Endothelial cell of umbilical vein (primary cell): Measurements from ENCODE around the gene DNAJC24. TPM values are rescaled to one million over a fixed set of nuclear protein-coding genes. Genes with fewer than 3 reads are reported as not detected.

Experiments used
- BruUV-seq: library from RNA; stranded (reverse); fragments of 400-500 nt; replicated peaks from 2 replicates; lab custom pipeline; 2021; lab: Mats Ljungman, UMichigan
- CTCF ChIA-PET: fragments of 300-600, 350-600 bp; sonication (Branson Sonifier 250); formaldehyde crosslinking; loops from one replicate; lab custom pipeline; 2021; ENCODE audit warnings: antibody characterized with exemption, inconsistent platforms; lab: Charles Lee
- POLR2A ChIA-PET: fragments of 300-600, 350-600 bp; sonication (Branson Sonifier 250); formaldehyde crosslinking; loops from one replicate; lab custom pipeline; 2021; ENCODE audit warnings: antibody characterized with exemption, inconsistent platforms; lab: Charles Lee
- DNase-seq: peaks from one replicate; pipeline ENCODE4 v3.0.0-alpha.2; 2011; ENCODE audit warnings: low read depth, low spot score
- FAIRE-seq: peaks from 2 replicates; lab custom pipeline; 2011; peaks lifted over from hg19 to GRCh38; lab: Jason Lieb, UNC
- H2AFZ ChIP-seq: 2 replicates; pipeline ENCODE4 v1.6.0; 2012; ENCODE audit warnings: low read depth, low read length, control low read depth, inconsistent platforms
- H3K27ac ChIP-seq: 2 replicates; pipeline ENCODE4 v1.5.1; 2011; ENCODE audit warnings: low read depth, mild to moderate bottlenecking, control low read depth, low read length, moderate library complexity; ENCODE audit not compliant: insufficient read depth
- H3K27me3 ChIP-seq, 2 experiments: 2 replicates each; pipeline versions ENCODE4 v1.6.0 to v1.6.1; 2011; ENCODE audit warnings: low read length in 2 of 2, mixed read lengths in 1 of 2; ENCODE audit not compliant: control insufficient read depth in 2 of 2, insufficient read depth in 2 of 2
- H3K36me3 ChIP-seq, 2 experiments: 2 replicates in 1 of 2; 3 replicates in 1 of 2; pipeline ENCODE4 v1.5.1; 2011; ENCODE audit warnings: low read length in 2 of 2, mild to moderate bottlenecking in 1 of 2, moderate library complexity in 1 of 2; ENCODE audit not compliant: control insufficient read depth in 2 of 2, insufficient read depth in 2 of 2; ENCODE audit errors: extremely low read depth in 1 of 2
- H3K4me1 ChIP-seq: 3 replicates; pipeline ENCODE4 v1.5.1; 2011; ENCODE audit warnings: mild to moderate bottlenecking, low read length; ENCODE audit not compliant: control insufficient read depth, insufficient read depth; ENCODE audit errors: extremely low read depth
- H3K4me2 ChIP-seq: 2 replicates; pipeline ENCODE4 v1.6.1; 2011; ENCODE audit warnings: low read length, control low read depth, mixed read lengths; ENCODE audit not compliant: insufficient read depth
- H3K4me3 ChIP-seq, 3 experiments: fragments of 200-600 bp in 1 of 3; sonication (generic), shearing (Covaris generic) in 1 of 3; replicated peaks in 1 of 3; 2 replicates each; pipeline ENCODE4 v1.5.1; 2011 to 2016; ENCODE audit warnings: control low read depth in 3 of 3, low read length in 3 of 3, mild to moderate bottlenecking in 2 of 3, inconsistent platforms in 1 of 3, low read depth in 1 of 3, moderate library complexity in 1 of 3; ENCODE audit not compliant: insufficient read depth in 1 of 3
- H3K79me2 ChIP-seq: 2 replicates; pipeline ENCODE4 v1.6.0; 2012; ENCODE audit warnings: low read length, inconsistent platforms; ENCODE audit not compliant: control insufficient read depth, insufficient read depth
- H3K9ac ChIP-seq: replicated peaks from 2 replicates; pipeline ENCODE3; 2011; ENCODE audit warnings: low read length, control low read depth; ENCODE audit not compliant: insufficient read depth; ENCODE audit errors: extremely low read depth
- H3K9me1 ChIP-seq: replicated peaks from 3 replicates; pipeline ENCODE4 v1.6.0; 2011; ENCODE audit warnings: mild to moderate bottlenecking, low read length; ENCODE audit not compliant: control insufficient read depth, insufficient read depth; ENCODE audit errors: extremely low read depth
- H3K9me3 ChIP-seq: replicated peaks from 2 replicates; pipeline ENCODE4 v1.5.1; 2012; ENCODE audit warnings: low read length, inconsistent platforms; ENCODE audit not compliant: control insufficient read depth, insufficient read depth
- H4K20me1 ChIP-seq: replicated peaks from 2 replicates; pipeline ENCODE3; 2011; ENCODE audit warnings: mild to moderate bottlenecking, low read length; ENCODE audit not compliant: control insufficient read depth, insufficient read depth; ENCODE audit errors: extremely low read depth
- CTCF ChIP-seq, 2 donors: IDR thresholded peaks; 1 replicate in 1 of 2; 2 replicates in 1 of 2; pipeline ENCODE4 v1.5.1; 2011; ENCODE audit warnings: low read length in 2 of 2, mild to moderate bottlenecking in 2 of 2, moderate library complexity in 2 of 2, control low read depth in 1 of 2, inconsistent platforms in 1 of 2, low read depth in 1 of 2; ENCODE audit not compliant: insufficient read depth in 1 of 2; ENCODE audit errors: extremely low read depth in 1 of 2
- EZH2 ChIP-seq: IDR thresholded peaks from 2 replicates; pipeline ENCODE4 v1.6.1; 2012; ENCODE audit warnings: borderline replicate concordance, low read depth, mild to moderate bottlenecking, moderate library complexity, low read length, inconsistent platforms; ENCODE audit not compliant: severe bottlenecking
- FOS ChIP-seq: IDR thresholded peaks from 2 replicates; pipeline ENCODE4 v1.6.1; 2011; ENCODE audit warnings: mild to moderate bottlenecking, low read length, moderate library complexity, borderline replicate concordance; ENCODE audit not compliant: insufficient read depth
- GATA2 ChIP-seq: IDR thresholded peaks from 2 replicates; pipeline ENCODE4 v1.7.0; 2011; ENCODE audit warnings: low read depth, mild to moderate bottlenecking, moderate library complexity, mixed read lengths, low read length; ENCODE audit not compliant: insufficient read length, insufficient read depth
- JUN ChIP-seq: IDR thresholded peaks from 2 replicates; pipeline ENCODE4 v1.6.1; 2011; ENCODE audit warnings: borderline replicate concordance, low read depth; ENCODE audit not compliant: insufficient read length, insufficient read depth
- MAX ChIP-seq: IDR thresholded peaks from 2 replicates; pipeline ENCODE4 v1.6.1; 2011; ENCODE audit not compliant: insufficient read depth, insufficient read length
- MYC ChIP-seq: IDR thresholded peaks from one replicate; pipeline ENCODE4 v1.6.1; 2011; ENCODE audit warnings: mild to moderate bottlenecking, low read depth, low read length
- POLR2A ChIP-seq: IDR thresholded peaks from 2 replicates; pipeline ENCODE4 v1.6.1; 2012; ENCODE audit warnings: low read depth, mild to moderate bottlenecking, control low read depth, low read length
- POLR2AphosphoS5 ChIP-seq: IDR thresholded peaks from 2 replicates; pipeline ENCODE4 v1.6.1; 2012; ENCODE audit warnings: low read depth, mild to moderate bottlenecking, control low read depth, low read length, moderate library complexity; ENCODE audit not compliant: insufficient read depth
- dilution Hi-C: fragments of 300-500 bp; cut with MboI; formaldehyde crosslinking; loops from one replicate; pipeline ENCODE4 v1.15.0; 2019; ENCODE audit warnings: low sequenced_read_pairs; ENCODE audit not compliant: extremely low pct_ligation_motif_present
- intact Hi-C: fragments of 100-400 bp; cut with micrococcal nuclease; formaldehyde crosslinking; loops from one replicate; pipeline ENCODE4 v1.10.0; 2022
- polyA plus RNA-seq, 4 experiments: library from polyadenylated mRNA; depleted of rRNA in 3 of 4; stranded (reverse) in 3 of 4; unstranded in 1 of 4; fragments of >200 nt; gene quantifications; 2 replicates each; pipeline versions ENCODE4 v1.2.1 to v1.2.3, GENCODE V29; 2011 to 2012; ENCODE audit warnings: missing spikeins in 1 of 4
- total RNA-seq: library from RNA; stranded (reverse); gene quantifications from 2 replicates; pipeline ENCODE4 v1.2.3, GENCODE V29; 2021

The DNAJC24 gene
- total and polyA plus RNA-seq, 2 donors (not counting 3 experiments of a cell fraction or from before 2014, with no cell fraction given) = 7.2 to 16.8 TPM

GRCh38 chr11:31361743-31362142 is 7.9 kb upstream of the DNAJC24 start:
- Histone ChIP-seq H3K4me2 (no peak overlapping the region), H3K4me3 (no peak overlapping the region), H3K9me1 (no peaks in the 10 kb centered on the region), H3K9me3 (no peaks in the 10 kb centered on the region), H3K9ac (no peak overlapping the region), H2AFZ (no peak overlapping the region), H3K4me1 (no peaks in the 10 kb centered on the region), H3K36me3 (no peaks in the 10 kb centered on the region), H4K20me1 (no peaks in the 10 kb centered on the region), H3K27me3 (peaks cover 5 to 33% of the 10 kb centered on the region in 2 experiments), H3K79me2 (no peaks in the 10 kb centered on the region), H3K27ac (no peak overlapping the region)
- CTCF ChIA-PET = no interaction called here
- dilution Hi-C loops (no loop called here), intact Hi-C loops (no loop called here)
- TF ChIP-seq POLR2A (no peak), CTCF (IDR thresholded peaks at IDR 0.05; ENCODE audit: extremely low read depth in 1 of 2, insufficient read depth in 1 of 2, low read depth in 1 of 2, low read length in 2 of 2) (no peak), MAX (no peak), MYC (no peak), JUN (no peak), GATA2 (no peak), EZH2 (no peak), POLR2AphosphoS5 (no peak), FOS (no peak)
- DNase-seq (no peak), FAIRE-seq (no peak)
- BruUV-seq = no TSS peak
- POLR2A ChIA-PET = no interaction called here
